Hematopoietic multipotent progenitor cell treated with erythropoietin and hydrocortisone succinate and interleukin-3 and kit ligand, for 15 days (in vitro differentiated cells): ENCODE measurements around the gene ARHGAP20.
"Not testable (repeated sequence)": the region's sequence is repeated elsewhere in the genome, so short reads cannot be mapped to it uniquely, and the experiment has no call there.

ENCODE experiments used
- DNase-seq: peaks from one replicate; pipeline ENCODE4 v3.0.0-alpha.2; 2015; ENCODE audit warnings: low spot score

ARHGAP20 gene

GRCh38 chr11:110720431-110721275 is 8.4 kb upstream of the ARHGAP20 start:
- DNase-seq: no peak

GRCh38 chr11:110716361-110716760 is 4.1 kb upstream of the ARHGAP20 start:
- DNase-seq: no peak

GRCh38 chr11:110715541-110715940 is 3.3 kb upstream of the ARHGAP20 start:
- DNase-seq: no peak

GRCh38 chr11:110713449-110713776 is 1.2 kb upstream of the ARHGAP20 start:
- DNase-seq: no peak

- DNase-seq: no peak
Measured at GRCh38 chr11:110712659-110713448, 617 bp upstream of the ARHGAP20 start.

GRCh38 chr11:110711448-110711775 is 825 bp downstream of the ARHGAP20 start:
- DNase-seq: no peak

- DNase-seq: no peak
Measured at GRCh38 chr11:110710628-110711381, 1.4 kb downstream of the ARHGAP20 start.

- no peak for DNase-seq
Measured at GRCh38 chr11:110704210-110704864, 7.9 kb downstream of the ARHGAP20 start.

GRCh38 chr11:110691926-110692325 is 20.3 kb downstream of the ARHGAP20 start:
- DNase-seq: no peak

- no peak for DNase-seq
Measured at GRCh38 chr11:110689306-110689705, 22.9 kb downstream of the ARHGAP20 start.

- DNase-seq: no peak
Measured at GRCh38 chr11:110679323-110679975, 32.8 kb downstream of the ARHGAP20 start.

GRCh38 chr11:110675548-110675947 is 36.7 kb downstream of the ARHGAP20 start:
- DNase-seq: no peak

- DNase-seq: no peak
Measured at GRCh38 chr11:110665689-110666465, 46.4 kb downstream of the ARHGAP20 start.

GRCh38 chr11:110655967-110656366 is 56.3 kb downstream of the ARHGAP20 start:
- DNase-seq: no peak

- no peak for DNase-seq
Measured at GRCh38 chr11:110654456-110654855, 57.8 kb downstream of the ARHGAP20 start.

GRCh38 chr11:110645253-110645652 is 67.0 kb downstream of the ARHGAP20 start:
- no peak for DNase-seq

GRCh38 chr11:110634370-110634769 is 77.9 kb downstream of the ARHGAP20 start:
- no peak for DNase-seq

GRCh38 chr11:110631551-110631950 is 80.7 kb downstream of the ARHGAP20 start:
- no peak for DNase-seq

- no peak for DNase-seq
Measured at GRCh38 chr11:110629594-110629993, 82.6 kb downstream of the ARHGAP20 start.

GRCh38 chr11:110621826-110622225 is 90.4 kb downstream of the ARHGAP20 start:
- DNase-seq: no peak

- DNase-seq: not testable (repeated sequence)
Measured at GRCh38 chr11:110619366-110619765, 92.9 kb downstream of the ARHGAP20 start.
